Dedifferentiated amniotic fluid mesenchymal stem cell (primary cell): ENCODE results near the gene CDH23.

Experiments
- DNase-seq: peaks from one replicate; pipeline ENCODE4 v3.0.0-alpha.2; 2016; ENCODE audit errors: extremely low spot score

The CDH23 gene

DNA sequence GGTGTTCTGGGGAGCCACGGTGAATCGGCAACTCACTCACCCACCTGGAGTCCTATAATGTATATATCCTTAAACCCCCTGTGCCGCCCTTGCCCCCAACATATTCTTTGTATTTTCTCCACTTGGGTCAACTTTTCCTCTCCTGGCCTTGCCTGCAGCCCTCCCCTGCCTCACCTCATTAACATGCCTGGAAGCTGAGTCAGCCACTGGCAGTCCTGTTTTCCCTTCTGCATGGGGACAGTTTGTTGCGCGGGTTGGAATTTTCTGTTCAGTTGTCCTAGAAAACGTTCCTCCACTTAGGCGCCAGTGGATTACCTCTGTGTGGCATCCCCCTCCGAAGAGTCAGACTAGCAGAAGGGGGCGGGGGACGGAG, 225.4 kb downstream of the CDH23 start:
- peak; percentile 49 for DNase-seq

DNA sequence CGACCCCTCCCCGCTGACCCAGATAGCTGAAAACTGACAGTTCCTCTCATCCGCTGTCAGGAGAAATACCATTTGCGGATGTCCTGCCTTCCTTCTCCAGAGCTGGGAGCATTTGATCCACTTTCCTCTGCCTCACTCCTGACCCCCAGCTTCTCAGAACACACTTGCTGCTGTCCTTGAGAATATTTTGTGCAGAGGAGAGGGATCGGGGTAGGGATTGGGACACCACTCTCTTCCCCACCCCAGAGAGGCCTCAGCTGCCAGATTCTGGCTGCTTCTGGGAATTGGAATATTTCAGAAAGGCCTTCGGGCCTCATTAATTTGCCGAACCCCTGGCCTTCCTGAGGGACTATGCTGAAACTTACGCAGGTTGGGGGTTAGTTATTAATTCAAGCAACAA, 225.9 kb downstream of the CDH23 start:
- no peak for DNase-seq

DNA sequence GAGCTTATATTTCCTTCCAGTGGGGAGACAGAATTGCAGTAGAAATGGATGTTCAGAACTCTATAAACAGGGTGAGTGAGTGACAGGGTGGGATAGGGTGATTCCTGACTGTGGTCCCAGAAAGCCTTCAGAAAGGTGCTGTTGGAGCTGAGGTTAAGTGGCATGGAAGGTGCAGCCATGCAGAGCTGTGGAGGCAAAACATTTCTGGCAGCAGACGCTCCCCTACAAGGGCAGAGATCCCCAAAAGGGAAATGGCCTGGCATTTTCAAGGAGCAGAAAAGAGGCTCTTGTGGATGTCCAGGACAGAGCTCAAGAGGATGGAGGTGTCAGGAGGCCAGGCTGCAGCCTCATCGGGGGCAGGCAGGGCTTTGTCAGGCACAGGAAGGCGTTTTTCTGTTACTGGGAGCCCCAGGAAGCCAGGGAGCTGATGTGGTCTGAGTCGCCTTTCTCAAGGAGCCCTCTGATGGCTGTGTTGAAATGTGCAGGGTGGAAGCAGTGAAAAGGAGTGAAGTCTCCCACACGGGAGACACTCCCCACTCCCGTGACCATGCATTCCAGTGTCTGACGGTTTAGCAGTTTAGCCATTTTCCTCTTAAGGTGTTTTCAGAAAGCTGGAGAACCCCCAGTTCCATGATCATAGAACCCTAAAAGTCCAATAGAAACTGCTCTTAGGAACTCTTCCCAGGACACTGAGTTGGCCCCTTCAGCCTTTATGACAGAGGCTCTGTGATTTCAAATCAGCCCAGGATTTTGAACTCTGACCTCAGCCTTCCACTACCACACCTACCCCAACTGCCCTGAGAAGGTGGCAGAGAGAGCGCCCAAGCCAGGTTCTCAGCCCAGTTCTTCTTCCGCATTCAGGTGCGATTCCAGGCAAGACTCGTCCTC, 226.6 kb downstream of the CDH23 start:
- peak; percentile 31 for DNase-seq

DNA sequence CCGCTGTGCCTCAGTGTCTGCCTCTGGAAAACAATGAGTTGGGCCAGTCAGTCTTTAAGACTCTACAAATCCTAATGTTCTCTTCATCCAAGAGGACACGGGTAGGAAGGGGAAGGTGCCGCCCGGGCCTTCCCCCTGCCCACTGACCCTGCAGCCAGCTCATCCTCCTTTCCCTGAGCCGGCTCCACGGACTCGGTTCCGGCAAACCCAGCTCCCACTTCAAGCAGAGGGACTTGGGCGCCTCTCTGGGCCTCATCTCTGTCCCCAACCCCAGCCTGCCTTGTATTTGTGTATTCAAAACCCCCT, 227.2 kb downstream of the CDH23 start:
- DNase-seq = no peak

DNA sequence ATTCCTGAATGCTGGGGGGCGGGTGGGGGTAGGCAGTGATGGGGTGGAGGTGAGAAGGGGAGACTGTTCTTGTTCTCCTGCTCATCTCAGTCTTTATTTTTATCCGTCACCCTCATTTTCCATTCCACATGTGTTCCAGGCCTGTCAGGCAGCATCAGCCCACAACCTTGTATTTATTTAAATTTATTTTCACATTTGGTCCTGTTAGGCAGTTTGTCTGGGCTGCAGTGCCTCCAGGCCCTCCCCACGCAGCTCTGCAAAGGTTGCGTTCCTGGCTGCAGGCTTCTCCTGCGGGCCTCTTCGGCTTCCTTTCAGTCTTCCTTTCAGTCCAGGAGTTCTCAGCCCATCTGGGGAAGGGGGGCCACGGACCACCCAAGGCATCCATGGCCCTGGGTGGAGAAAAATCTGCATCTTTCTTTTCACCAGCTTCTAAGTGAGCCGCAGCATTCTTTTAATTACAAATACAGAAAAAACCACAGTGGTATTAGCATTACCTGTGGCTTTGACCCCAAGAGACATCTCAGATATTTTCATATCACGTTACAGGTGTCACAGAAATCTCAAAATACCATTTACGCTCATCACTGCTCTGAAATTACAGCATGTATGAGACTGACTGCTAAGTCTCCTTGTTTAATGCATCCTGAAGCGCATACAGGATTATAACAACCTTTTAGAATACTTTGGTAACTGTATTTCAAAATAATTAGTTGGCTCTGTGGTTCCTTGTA, 228.9 kb downstream of the CDH23 start:
- DNase-seq = no peak

DNA sequence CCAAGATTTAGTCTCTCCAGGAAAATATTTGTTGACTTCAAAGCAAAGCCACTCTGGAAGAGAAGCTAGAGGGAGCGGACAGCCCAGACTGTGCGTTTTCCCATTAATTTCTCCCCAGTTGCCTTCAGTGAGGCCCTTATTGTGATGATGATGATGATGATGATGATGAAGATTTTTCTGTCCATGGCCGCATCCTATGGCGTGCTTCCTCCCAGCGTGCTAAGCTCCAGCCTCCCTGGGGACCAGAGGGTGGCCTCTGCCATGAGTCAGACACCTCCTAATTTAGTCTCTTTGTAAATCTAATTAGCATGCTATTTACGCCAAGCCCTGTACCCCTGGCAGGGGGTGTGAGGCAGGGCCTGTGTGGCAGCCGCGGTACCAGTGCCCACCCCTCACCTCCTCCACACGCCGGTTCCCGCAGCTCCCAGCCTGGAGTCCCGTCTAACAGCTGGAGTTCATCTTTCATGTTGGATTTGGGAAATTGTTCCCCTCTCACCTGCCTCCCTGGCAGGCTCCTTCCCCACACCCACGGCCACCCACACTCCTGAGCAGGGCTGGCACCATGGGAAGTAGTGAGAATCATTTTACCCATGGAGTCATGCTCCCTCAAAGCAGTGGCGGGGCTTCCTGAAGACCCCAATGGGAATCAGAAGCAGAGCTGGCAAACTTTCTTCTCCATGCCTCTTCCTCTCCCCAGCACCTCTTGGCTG, 230.7 kb downstream of the CDH23 start:
- no peak for DNase-seq

DNA sequence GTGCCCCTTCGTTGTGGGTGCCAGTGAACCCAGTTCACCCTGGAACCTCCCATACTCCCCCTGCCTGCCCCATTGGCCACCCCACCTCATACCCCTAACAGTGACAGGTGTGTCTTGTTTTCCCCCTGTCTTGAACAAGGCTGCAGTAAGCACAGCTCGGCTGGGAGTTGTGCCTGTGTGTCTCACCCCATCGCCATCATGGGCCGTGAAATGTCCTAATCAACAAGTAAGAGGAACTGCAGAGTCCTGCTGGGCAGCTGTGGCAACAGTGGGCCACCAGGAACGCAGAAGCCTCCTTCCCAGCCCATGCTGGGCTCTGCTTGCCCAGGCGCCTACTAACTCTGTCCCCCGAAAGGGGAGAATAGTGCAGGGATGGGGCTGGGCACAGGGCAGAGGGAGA, 231.2 kb downstream of the CDH23 start:
- DNase-seq = no peak

DNA sequence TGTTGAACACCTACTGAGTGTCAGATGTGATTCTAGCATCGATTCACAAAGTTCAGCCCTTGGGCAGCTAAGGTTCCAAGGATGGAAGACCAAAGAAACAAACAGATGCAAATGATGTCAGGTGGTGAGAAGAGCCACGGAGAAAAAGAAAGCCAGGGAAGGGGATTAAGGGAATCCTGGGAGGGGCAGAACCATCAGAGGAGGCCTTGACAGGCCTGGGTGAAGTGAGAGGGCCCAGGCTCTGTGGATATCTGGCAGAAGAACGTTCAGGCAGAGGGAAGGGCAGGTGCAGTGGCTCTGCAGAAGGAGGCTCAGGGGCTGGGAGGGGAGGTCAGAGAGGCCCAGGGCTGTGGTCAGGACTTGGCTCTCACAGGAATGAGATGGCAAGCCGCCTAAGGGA, 232.4 kb downstream of the CDH23 start:
- no peak for DNase-seq

DNA sequence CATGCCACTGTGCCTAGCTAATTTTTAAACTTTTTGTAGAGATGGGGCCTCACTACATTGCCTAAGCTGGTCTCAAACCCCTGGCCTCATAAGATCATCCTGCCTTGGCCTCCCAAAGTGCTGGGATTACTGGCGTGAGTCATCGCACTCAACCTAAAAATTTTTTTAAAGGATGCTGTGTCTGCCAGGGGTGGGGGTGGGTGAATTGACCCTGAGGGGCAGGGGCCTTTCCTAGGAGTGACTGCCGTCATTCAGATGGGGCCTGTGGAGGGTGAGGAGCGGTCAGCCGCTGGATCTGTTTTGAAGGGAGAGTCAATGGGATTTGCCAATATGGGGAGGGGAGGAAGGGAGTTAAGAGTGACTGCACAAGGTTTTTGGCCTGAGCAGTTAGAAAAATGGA, 233.4 kb downstream of the CDH23 start:
- DNase-seq = no peak

DNA sequence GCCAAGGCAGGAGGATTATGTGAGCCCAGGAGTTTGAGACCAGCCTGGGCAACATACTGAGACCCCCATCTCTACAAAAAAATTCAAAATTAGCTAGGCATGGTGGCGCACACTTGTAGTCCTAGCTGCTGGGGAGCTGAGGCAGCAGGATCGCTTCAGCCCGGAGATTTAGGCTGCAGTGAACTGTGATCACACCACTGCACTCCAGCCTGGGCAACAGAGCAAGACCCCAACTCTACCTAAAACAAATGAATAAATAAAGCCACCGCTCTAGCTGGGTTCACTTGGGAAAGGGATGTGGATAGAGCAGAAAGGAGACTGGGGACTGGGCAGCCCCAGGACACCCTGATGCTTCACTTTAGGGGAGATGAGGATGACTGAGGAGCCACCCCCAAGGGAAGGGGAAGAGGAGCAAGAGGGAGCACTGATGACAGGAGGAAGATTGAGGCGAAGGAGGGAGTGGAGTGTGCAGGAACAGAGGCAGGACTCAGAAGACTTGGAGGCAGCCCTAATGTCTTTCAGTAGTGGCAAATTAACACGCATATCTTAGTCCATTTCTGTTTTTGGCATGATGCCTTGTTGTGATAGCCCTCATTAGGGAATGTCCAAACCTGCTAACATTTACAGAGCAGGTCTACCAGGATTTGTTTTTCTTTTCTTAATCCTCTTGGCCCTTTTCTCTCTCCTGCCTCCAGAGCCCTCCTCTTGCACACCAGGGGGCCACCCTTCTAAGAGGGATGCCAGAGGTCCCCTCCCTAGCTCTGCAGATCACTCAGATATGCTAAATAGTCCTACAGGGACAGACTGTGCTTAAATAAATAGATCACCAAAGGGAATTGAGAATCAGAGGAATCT, 234.5 kb downstream of the CDH23 start:
- no peak for DNase-seq

DNA sequence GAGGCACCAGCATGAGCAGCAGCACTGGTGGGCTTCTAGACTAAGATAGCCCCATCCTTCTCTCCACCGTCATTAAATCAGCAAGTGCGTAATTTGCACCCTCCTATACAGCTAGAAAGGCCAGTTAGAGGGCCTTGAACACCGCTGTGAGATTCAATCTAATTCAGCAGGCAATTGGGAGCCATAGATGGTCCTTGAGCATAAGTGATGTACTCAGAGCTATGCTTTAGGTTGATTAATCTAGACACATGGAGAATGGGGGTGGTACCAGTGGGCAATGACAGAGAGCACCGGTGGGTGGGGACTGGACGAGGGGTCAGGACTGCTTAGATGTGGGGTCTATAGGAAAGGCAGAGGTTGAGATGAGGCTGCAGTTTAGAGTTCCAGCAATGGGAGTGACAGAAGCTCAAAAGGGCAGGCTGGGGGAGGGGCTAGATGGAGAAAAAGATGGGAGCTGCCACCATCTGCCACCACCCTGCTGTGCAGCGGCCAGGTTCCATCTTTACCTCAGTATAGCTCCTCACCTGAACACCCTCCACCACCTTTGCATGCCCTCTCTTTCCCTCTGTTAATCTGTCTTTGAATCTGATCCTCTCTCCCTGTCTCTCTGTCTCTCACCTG, 235.6 kb downstream of the CDH23 start:
- DNase-seq = no peak

DNA sequence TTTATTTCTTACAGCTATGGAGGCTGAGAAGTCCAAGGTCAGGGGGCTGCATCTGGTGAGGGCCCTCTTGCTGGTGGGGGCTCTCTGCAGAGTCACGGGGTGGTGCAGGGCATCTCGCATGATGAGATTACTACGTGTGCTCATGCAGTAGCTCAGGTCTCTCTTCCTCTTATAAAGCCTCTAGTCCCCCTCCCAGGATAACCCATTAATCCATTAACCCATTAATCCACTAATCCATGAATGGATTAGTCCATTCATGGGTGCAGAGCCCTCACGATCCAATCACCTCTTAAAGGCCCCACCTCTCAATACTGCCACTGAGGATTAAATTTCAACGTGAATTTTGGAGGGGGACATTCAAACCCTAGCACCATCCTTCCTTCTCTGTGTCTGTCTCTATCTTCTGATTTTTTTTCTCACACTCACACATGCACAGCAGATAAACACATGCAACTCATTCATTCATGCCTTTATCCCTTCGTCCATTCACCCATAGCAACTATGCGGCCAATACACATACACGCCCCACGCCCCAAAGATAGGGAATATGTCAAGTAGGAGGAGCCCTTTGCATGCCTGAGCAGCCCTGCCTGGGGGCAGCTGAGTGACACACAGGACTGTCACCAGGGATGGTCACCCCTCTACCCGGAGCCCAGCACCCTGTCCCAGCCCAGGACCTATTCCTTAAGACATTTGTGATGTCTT, 236.3 kb downstream of the CDH23 start:
- no peak for DNase-seq

DNA sequence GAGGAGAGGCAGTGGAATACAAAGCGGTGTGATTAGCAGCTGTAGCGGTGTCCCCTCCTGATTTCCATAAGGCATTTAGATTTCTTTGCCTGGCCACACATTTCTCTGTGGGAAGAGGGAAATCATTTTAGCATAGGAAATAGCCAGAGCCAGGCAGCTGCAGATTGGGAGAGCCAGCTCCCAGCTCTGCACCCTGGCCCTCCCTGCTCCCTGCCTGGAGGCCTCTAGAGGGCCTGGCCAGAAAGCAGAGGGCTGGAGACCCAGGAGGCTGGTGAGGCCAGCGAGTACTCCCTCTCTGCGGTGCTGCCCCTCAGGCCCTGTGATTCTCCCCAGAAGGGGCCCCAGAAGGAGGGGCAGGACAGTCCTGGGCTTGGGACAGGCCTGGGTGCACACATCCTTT, 237.2 kb downstream of the CDH23 start:
- no peak for DNase-seq

DNA sequence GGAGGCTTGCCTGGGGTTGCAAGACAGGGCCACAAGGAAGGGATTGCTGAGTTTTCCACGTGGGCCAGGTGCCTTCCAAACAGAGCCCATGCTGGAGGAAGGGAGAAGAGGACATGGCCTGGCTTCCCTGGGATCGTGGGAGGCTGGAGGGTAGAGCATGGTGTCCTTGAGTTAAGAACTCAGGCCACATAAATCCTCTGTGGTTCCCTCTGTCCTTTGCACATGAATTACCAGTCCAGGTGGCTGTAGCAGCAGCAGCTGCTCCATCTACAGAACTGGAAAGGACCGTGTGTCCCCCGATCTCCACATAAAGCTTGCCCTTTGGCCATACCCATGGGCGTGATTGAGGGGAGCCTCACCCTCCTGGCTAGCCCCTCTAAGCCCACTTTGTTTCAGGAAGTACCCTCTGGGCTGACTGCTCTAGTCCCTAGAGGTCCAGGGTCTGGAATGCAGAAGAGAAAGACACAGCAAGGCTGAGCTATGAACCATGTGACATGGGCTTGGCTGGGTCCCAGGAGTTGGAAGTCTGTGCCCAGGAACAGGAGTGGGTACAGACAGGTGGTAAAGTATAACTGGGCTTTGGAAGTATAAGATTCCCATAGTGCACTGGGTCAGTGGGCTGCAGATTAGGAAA, 237.9 kb downstream of the CDH23 start:
- no peak for DNase-seq

DNA sequence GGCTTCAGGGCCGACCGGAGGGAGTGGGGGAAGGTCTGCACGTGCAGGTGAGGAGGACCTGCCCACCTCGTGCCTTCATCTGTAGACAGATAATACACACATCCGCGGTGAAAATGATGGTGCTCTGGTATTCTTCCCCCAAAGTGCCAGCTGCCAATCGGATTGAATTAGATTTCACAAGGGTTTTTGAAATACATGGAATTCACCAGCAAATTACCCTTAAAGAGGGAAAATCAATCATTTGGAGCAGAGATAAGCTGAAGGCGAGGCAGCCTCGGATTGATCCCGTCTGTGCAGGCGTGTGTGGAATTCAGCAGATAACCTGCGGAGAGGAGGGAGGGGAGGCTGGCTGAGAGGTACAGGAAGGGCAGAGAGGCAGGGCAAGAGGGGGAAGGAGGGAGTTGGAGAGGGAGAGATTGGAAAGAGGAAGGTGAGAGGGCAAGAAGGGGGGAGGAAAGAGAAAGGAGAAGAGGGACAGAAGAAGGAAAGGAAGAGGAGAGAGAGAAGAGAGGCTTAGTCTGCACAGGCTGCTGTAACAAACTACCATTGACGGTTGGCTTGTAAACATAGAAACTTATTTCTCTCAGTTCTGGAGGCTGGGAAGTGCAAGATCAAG, 238.6 kb downstream of the CDH23 start:
- no peak for DNase-seq

DNA sequence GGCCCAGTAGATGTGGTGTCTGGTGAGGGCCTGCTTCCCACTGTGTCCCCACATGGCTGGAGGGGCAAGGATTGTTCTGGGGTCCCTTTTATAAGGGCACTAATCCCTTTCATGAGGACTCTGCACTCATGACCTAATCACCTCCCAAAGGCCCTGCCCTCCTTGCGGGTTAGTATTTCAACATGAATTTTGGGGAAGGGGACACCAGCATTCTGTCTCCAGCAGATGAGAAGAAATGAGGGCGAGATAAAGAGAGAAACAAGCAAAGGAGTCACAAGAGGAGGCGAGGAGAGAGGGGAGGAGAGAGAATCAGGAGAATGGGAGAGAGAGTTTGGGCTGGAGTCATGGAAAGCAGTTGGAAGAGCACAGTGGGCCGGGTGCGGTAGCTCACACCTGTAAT, 239.1 kb downstream of the CDH23 start:
- no peak for DNase-seq

DNA sequence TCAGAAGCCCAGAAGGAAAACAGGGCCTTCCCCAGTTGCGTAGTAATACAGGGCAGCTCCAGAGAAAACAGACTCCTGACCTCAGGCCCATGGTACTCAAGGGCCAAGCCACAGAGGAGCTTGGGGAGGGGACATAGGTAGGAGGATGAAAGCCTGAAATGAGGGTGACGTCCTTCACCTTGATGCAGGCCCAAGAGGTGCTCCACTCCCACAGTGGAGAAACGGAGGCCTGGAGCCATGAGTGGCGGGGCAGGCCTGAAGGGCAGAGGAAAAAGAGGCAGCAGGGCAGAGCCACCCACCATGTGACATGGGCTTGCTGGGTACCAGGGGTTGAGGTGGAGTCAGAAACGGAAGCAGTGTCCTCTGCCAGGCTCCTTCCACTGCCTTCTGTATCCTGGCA, 239.9 kb downstream of the CDH23 start:
- no peak for DNase-seq

DNA sequence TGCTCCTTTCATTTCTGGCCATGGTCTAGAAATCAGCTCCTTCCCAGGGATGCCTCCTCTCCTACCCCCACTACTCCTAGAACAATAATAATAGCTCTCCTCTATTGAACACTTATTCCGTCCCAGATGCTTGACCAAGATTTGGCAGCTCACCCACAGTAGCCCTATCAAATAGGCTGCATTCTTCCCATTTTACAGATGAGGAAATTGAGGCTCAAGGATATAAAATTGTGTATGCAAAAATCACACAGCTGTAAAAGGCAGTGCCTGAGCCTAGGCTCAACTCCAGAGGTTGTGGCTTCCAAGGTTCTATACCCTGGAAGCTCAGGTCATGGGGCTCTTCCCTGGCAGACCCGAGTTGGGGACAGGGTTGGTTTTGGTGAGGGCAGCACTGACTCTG, 240.6 kb downstream of the CDH23 start:
- DNase-seq = no peak

DNA sequence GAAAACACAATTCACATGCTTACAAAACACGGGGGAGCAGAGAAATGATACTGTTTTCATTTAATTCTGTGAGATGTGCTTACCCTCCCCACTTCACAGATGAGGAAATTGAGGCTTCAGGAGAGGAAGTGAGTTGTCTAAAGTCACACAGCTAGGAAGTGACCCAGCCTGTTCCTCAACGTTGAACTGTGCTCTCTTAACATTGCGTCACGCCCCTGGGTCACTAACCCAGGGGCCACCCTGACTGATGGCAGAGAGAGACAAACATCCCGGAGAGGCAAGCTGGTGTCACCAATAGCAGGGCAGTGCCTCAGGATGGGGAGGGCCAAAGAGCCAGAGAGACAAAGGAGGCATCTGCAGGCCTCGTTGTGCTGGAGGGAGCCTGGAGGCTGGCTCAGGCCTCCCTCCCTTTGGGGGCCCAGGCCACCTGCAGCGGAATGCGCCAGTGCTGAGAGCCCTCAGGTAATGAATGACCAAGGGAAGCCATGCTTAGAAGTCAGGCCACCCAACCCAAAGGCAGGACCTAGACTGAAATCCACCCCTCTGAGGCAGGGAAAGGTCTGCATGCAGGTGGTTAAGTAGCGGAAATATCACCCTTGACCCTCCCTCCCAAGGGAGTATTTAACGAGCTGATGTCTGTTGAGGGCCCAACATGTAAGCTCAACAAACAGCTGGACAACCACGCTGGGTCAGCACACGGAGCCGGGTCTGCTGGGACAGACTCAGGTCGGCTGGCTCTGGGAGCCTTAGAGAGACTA, 241.5 kb downstream of the CDH23 start:
- no peak for DNase-seq
